Measurements from ENCODE around the gene CYP17A1.
"Not testable (repeated sequence)": the region's sequence is repeated elsewhere in the genome, so short reads cannot be mapped to it uniquely, and the experiment has no call there.

Gene CYP17A1, protein sequence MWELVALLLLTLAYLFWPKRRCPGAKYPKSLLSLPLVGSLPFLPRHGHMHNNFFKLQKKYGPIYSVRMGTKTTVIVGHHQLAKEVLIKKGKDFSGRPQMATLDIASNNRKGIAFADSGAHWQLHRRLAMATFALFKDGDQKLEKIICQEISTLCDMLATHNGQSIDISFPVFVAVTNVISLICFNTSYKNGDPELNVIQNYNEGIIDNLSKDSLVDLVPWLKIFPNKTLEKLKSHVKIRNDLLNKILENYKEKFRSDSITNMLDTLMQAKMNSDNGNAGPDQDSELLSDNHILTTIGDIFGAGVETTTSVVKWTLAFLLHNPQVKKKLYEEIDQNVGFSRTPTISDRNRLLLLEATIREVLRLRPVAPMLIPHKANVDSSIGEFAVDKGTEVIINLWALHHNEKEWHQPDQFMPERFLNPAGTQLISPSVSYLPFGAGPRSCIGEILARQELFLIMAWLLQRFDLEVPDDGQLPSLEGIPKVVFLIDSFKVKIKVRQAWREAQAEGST

DNA sequence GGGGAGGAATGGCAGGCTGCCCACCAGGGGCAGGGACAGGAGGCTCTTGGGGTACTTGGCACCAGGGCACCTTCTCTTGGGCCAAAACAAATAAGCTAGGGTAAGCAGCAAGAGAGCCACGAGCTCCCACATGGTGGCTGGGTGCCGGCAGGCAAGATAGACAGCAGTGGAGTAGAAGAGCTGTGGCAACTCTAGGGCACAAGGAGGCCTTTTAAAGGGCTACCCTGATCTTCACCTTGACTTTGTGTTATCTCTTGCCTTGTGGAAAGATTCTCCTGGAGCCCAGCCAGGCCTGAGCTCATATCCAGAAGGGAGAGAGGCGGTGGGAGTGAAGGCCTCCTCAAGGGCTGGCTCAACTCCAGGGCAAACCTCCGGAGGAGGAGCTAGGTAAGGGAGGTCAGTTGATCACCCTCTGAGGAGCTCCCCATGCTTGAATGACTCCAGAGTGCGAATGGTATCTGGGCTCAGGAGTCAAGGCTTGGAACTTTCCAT lies at the start of gene CYP17A1:
Gene CYP17A1 (minus strand): TSS at position 184 of the 492 bp plus-strand sequence. CDS start 52 bp downstream, at position 132.
- TF ChIP-seq GATA1 (IDR thresholded peaks at IDR 0.05; ENCODE audit: low read depth, low read length) (no peak), POLR2A (IDR thresholded peaks at IDR 0.05; ENCODE audit: low read length) (no peak)
- DNase-seq = peak in 1 of 2 experiments; percentile 14

DNA sequence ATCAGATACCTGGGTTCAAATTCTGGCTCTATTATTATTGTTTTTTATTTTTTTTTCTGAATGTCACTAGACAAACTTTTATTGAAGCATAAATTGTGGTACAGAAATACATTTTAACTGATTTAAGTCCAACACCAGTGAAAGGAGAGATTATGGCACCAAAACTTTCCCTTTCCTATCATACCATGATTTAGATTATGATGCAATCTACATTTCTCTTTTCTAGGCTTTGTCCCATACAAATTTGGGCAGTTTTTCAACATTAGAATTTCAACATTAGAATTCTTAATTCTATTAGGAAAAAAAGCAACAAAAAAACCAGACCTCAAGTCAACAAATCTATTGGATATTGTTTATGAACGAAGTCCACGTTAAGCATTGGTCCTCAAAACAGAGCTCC lies 43.0 kb upstream of the CYP17A1 start:
- no peak for DNase-seq
- TF ChIP-seq POLR2A (IDR thresholded peaks at IDR 0.05; ENCODE audit: low read length) = no peak

DNA sequence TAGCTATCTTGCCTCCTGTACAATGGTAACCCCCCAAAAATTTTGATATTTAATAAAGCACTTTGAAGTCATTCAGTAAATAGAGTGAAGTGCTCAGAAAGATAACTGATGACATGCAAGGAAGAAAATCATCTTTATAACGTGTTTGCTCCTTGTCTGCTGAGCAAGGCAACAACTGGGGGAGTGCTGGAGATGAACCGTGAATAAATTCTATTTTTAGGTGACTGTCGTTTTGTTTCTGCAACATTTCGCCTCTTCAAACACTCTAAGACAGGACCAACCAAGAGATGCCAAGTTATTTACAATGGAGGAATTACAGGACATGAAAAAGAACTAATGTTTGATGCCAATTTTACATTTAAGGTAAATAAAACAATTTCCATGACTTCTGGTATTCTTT lies 41.4 kb upstream of the CYP17A1 start:
- TF ChIP-seq GATA1 (IDR thresholded peaks at IDR 0.05; ENCODE audit: low read depth, low read length) = no peak
- no peak for TF ChIP-seq POLR2A (IDR thresholded peaks at IDR 0.05; ENCODE audit: low read length)

DNA sequence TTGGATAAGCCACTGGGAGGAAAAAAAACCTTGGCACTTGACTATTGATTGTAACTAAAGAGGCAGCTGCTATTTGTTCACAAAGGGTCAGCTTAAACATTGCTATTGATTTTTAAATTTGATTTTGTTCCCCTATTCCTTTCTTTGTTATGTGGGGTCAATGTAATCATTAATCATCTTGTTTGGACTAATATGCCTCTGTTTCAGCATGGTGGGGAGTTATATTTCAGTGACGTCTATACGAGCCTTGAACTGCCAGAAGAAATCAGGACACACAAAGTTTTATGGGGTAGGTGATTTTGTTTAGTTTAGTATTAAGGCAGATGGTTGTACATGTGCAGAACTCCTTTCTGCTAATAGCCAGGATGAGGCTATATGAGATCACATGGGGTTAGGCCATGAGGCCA lies 39.5 kb upstream of the CYP17A1 start:
- TF ChIP-seq GATA1 (IDR thresholded peaks at IDR 0.05; ENCODE audit: low read depth, low read length) (no peak), POLR2A (IDR thresholded peaks at IDR 0.05; ENCODE audit: low read length) (no peak)
- no peak for DNase-seq

More for the DNA sequence above, 41.4 kb upstream of the CYP17A1 start:
- DNase-seq = no peak

DNA sequence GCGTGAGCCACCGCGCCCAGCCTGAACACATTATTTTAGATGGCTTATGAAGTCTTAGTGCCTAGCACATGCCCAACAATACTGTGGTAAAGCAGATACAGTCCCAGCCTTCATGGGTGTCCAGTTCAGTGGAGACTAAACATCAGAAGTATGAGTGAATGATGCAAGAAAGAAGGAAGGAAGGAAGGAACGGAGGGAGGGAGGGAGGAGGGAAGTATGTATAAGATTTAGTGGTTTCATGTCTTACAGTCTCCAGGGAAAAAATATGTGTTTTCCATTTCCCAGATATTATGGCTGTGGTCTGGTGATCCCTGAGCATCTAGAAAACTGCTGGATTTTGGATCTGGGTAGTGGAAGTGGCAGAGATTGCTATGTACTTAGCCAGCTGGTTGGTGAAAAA lies 35.0 kb upstream of the CYP17A1 start:
- no peak for DNase-seq
- no peak for TF ChIP-seq POLR2A (IDR thresholded peaks at IDR 0.05; ENCODE audit: low read length)
- no peak for TF ChIP-seq GATA1 (IDR thresholded peaks at IDR 0.05; ENCODE audit: low read depth, low read length)

DNA sequence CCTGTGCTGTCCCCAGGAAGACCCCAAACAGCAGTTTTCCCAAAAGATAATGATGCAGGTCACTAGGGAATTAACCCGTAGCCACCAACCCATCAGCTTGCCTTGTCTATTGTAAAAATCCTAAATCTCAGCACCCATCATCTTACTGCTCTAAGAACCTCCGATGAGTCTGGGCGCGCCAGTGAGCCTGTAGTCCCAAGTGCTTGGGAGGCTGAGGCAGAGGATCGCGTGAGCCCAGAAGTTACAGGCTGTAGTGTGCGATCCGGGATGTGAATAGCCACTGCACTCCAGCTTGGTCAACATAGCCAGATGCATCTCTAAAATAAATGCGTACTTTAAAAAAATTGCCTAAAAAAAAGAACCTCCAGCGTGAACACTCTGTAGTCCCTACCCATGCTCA lies 33.0 kb upstream of the CYP17A1 start:
- no peak for DNase-seq
- TF ChIP-seq GATA1 (IDR thresholded peaks at IDR 0.05; ENCODE audit: low read depth, low read length) = no peak
- TF ChIP-seq POLR2A (IDR thresholded peaks at IDR 0.05; ENCODE audit: low read length) = no peak

DNA sequence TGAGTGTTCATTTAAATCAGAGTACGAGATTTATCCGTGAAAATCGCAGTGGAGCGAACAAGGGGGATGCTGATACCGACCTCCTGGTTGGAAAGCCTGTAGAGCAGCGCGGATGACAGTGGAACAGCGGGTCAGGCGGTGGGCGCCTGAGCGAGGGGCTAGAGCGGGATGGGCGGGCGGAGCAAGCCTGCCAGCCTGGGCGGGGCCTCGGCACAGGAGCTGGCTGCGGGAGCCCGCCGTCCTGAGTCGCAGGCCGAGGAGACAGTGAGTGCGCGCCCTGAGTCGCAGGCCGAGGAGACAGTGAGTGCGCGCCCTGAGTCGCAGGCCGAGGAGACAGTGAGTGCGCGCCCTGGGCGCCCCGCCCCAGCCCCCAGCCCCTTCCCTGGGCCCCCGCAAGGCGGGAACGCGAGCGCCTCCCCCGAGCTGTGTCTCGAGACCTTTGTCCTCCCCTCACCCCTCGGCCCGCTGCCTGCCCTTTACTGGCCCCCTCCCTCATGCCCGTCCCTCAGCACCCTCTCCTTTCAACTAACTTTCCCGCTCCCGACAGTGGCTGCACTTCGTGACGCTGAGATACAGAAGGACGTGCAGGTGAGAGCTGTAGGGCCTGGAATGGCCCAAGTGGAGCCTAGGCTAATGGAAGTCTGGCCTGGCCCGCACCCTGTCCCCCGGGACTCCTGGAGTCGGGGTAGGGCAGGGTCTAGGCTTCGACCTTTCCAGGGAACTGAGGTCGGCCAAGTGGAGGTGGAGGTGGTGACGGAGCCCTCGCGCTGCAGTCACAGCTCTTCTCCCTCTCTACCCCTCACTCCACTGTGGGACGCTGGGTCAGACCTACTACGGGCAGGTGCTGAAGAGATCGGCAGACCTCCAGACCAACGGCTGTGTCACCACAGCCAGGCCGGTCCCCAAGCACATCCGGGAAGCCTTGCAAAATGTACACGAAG lies 32.3 kb upstream of the CYP17A1 start, which contains the start of gene AS3MT:
Gene AS3MT (plus strand): TSS at position 213 of the 941 bp plus-strand sequence. CDS start 123 bp downstream, at position 336.
- TF ChIP-seq POLR2A (IDR thresholded peaks at IDR 0.05; ENCODE audit: low read length) = no peak
- TF ChIP-seq GATA1 (IDR thresholded peaks at IDR 0.05; ENCODE audit: low read depth, low read length) = no peak

DNA sequence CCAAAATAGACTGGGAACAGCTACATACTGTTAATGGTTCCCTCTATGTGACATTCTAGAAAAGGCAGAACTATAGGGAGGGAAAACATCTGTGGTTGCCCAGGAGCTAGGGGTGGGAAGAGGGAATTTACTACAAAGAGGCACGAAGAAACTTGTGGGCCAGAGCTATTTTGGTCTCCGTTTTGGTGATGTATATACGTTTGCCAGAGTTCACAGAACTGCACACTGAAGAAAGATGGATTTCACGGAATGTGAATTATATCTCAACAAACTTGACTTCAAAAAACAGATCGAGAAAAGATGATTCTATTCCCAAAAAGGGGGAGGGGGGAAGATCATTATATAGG lies 31.7 kb upstream of the CYP17A1 start:
- DNase-seq = no peak
- TF ChIP-seq GATA1 (IDR thresholded peaks at IDR 0.05; ENCODE audit: low read depth, low read length) (no peak), POLR2A (IDR thresholded peaks at IDR 0.05; ENCODE audit: low read length) (no peak)

More for the DNA sequence above, 32.3 kb upstream of the CYP17A1 start, which contains the start of gene AS3MT:
- DNase-seq = peak; percentile 51 to 58

DNA sequence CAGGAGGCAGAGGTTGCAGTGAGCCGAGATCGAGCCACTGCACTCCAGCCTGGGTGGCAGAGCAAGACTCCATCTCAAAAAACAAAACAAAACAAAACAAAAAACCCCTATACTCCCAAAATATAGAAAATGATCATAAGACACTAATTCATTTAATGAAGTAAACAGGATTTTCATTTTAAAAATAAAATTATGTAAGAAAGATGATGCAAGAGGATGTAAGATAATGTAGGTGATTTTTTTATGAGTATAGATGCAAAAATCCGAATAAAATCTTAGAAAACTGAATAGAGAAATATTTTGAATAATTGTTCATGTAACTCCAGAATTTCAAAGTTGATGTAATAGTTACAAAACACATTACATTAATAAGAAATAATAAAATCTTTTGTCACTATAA lies 28.4 kb upstream of the CYP17A1 start:
- no peak for DNase-seq
- TF ChIP-seq POLR2A (IDR thresholded peaks at IDR 0.05; ENCODE audit: low read length) (no peak), GATA1 (IDR thresholded peaks at IDR 0.05; ENCODE audit: low read depth, low read length) (no peak)

DNA sequence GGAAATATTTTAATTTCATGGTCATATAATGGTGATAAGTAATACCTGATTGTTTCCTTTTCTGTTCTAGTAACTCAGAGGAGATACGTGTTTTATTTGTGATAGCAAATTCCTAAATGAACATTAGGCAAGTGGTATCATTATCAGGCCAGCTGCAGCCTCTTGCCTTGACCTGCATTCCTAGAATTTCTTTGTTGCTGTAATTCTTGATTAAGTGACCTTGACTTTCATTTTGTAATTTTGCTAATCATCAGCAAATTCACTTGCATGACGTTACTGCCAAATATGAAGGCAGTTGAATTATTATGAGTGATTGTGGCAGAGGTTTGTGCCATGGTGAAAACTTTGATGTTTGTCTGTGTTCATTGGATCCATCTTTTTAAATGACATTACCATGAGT lies 26.4 kb upstream of the CYP17A1 start:
- DNase-seq = peak; percentile 75 to 88
- TF ChIP-seq GATA1 (IDR thresholded peaks at IDR 0.05; ENCODE audit: low read depth, low read length) (no peak), POLR2A (IDR thresholded peaks at IDR 0.05; ENCODE audit: low read length) (no peak)

DNA sequence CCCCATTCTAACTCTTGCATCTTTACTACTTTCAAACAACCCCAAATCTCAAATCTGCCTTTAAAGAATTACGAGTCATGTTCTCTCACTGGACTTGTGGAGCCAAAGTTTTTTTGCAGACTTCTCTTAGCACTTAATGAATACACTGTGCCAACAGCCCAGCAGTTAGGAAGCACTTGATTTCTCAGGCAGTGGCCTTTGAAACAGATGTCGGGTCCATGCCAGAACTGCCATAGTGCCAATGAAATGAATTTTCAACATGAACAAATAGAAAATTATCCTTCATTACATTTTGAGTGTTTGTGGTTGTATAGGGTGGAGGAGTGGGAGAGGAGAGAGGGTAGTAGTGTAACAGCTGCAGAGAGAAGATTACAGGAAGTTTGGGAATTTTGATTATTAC lies 22.7 kb upstream of the CYP17A1 start:
- no peak for DNase-seq
- no peak for TF ChIP-seq GATA1 (IDR thresholded peaks at IDR 0.05; ENCODE audit: low read depth, low read length)
- TF ChIP-seq POLR2A (IDR thresholded peaks at IDR 0.05; ENCODE audit: low read length) = no peak

DNA sequence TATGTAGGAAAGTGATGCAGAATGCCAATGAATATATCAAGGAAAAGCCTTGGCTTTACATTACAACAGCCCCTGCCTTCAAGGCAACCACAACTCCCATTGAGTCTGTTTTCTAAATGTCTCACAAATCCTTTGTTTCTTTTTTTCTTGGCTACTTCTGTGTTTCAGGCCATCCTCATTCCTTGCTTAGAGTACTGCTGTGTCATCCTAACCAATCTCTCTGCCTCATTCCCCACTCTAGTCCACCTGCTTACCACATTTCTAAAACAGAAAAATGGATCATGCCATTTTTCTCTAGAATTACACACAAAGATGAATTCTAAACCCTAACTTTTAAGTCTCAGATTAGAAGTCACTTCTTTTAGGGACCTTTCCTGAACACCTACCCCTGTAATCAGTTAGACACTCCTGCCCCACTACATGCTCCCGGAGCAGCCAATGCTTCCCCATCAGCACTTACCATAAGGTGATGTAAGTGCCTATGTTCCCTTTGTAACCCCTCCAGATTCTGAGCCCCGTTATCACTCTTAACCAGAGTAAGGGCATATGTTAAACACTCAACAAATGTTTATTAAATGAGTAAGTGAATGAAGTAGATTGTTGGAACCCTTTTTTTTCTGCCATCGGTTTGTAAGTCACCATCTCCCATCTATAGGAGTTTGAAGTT lies 19.7 kb upstream of the CYP17A1 start:
- TF ChIP-seq POLR2A (IDR thresholded peaks at IDR 0.05; ENCODE audit: low read length) (no peak), GATA1 (IDR thresholded peaks at IDR 0.05; ENCODE audit: low read depth, low read length) (no peak)
- peak; percentile 32 to 38 for DNase-seq

DNA sequence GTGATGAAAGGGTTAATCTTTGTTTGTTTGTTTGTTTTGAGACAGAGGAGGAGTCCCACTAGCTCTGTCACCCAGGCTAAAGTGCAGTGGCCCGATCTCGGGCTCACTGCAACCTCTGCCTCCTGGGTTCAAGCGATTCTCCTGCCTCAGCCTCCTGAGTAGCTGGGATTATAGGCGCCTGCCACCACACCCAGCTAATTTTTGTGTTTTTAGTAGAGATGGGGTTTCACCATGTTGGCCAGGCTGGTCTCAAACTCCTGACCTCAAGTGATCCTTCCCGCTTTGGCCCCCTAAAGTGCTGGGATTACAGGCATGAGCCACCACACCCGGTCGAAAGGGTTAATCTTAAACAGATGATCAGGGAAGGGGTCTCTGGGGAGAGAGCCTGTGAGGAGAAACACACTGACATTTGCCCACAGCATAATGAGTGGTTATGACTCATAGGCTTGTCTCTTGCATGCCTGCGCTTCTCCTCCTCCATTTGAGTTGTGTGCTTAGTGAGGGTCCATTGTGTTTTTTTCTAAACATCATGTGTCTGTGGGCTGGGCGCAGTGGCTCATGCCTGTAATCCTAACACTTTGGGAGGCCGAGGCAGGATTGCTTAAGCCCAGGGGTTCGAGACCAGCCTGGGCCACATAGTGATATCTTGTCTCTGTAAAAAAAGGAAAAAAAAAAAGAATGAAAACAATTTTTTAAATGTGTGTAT lies 18.7 kb upstream of the CYP17A1 start:
- DNase-seq = not testable (repeated sequence)

DNA sequence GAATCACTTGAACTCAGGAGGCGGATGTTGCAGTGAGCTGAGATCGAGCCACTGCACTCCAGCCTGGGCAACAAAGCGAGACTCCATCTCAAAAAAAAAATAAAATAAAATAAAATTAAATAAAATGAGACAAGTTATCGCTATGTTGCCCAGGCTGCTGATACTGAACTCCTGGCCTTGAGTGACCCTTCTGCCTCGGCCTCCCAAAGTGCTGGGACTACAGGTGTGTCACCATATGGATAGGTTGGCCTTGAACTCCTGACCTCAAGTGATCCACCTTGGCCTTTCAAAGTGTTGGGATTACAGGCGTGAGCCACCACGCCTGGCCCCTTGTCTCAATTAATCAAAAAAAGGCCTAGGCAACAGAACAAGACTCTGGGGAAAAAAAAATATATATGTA lies 16.0 kb upstream of the CYP17A1 start:
- DNase-seq = not testable (repeated sequence)

All from erythroblast (primary cell).